Measurements from ENCODE around the gene CYB5A. TPM values are rescaled to one million over a fixed set of nuclear protein-coding genes. Genes with fewer than 3 reads are reported as not detected.

CYB5A gene
- polyA plus RNA-seq, 1 of the 3 experiments (the other 2 are of a cell fraction): 42.1 TPM

DNA sequence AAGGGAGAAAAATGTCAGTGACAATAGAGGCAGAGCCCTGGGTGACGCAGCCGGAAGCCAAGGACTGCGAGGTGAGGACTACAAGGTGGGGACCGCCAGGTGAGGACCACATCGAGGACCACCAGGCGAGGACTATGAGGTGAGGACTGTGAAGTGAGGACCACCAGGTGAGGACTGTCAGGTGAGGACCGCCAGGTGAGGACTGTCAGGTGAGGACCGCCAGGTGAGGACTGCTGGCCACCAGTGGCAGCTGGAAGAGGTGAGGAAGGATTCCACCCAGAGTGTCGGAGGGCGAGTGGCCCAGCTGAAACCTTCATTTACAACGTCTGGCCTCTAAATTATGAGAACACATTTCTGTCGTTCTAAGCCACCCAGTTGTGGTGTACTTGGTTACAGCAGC is 41.6 kb downstream of the CYB5A start:
- Histone ChIP-seq H2AFZ (ENCODE audit: low read depth) (no peak overlapping the region), H3K27ac (ENCODE audit: low read depth in 2 of 2, low read length in 1 of 2) (no peak overlapping the region), H3F3A (replicated peaks; ENCODE audit: insufficient read depth) (no peaks in the 10 kb centered on the region), H3K9me3 (no peaks in the 10 kb centered on the region), H3K4me3 (ENCODE audit: low read depth in 2 of 2, low read length in 1 of 2) (no peak overlapping the region), H3K36me3 (replicated peaks in 1 of 2; ENCODE audit: control insufficient read depth in 1 of 2, insufficient read depth in 2 of 2, low read length in 1 of 2) (no peaks in the 10 kb centered on the region), H4K20me1 (ENCODE audit: insufficient read depth) (no peaks in the 10 kb centered on the region), H3K9me2 (no peaks in the 10 kb centered on the region), H3K4me1 (ENCODE audit: control insufficient read depth in 1 of 2, insufficient read depth in 2 of 2, low read depth in 1 of 2, low read length in 1 of 2) (peaks cover 5 to 6% of the 10 kb centered on the region in 2 experiments; a peak in 3 of 4 replicates), H3K27me3 (ENCODE audit: insufficient read depth) (no peaks in the 10 kb centered on the region), H3K4me2 (no peak overlapping the region), H3K9ac (no peak overlapping the region), H3K79me2 (ENCODE audit: insufficient read depth) (no peaks in the 10 kb centered on the region)
- ChIA-PET POLR2A (no interaction called here), CTCF (interaction anchor here (2.2 kb wide), 1 partner anchor 92 kb away, joined by 9 read pairs; no protein-coding TSS in a partner anchor)
- no peak for TF ChIP-seq EZH2phosphoT487 (IDR thresholded peaks at IDR 0.05; ENCODE audit: borderline replicate concordance, low read depth)
- TF ChIP-seq, protein P1, sequence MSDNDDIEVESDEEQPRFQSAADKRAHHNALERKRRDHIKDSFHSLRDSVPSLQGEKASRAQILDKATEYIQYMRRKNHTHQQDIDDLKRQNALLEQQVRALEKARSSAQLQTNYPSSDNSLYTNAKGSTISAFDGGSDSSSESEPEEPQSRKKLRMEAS (IDR thresholded peaks at IDR 0.05; ENCODE audit: low read depth): no peak
- TF ChIP-seq FOSL2 (IDR thresholded peaks at IDR 0.05; ENCODE audit: borderline replicate concordance, low read depth): no peak
- TF ChIP-seq ELF1 (IDR thresholded peaks at IDR 0.05): no peak
- TF ChIP-seq SMC3 (IDR thresholded peaks at IDR 0.05; ENCODE audit: low read depth, low read length): no peak
- no peak for TF ChIP-seq GATA2 (CRISPR knock-in tag; IDR thresholded peaks at IDR 0.05)
- TF ChIP-seq YY1 (IDR thresholded peaks at IDR 0.05; ENCODE audit: low read depth): no peak
- TF ChIP-seq, protein P2, sequence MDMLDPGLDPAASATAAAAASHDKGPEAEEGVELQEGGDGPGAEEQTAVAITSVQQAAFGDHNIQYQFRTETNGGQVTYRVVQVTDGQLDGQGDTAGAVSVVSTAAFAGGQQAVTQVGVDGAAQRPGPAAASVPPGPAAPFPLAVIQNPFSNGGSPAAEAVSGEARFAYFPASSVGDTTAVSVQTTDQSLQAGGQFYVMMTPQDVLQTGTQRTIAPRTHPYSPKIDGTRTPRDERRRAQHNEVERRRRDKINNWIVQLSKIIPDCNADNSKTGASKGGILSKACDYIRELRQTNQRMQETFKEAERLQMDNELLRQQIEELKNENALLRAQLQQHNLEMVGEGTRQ (IDR thresholded peaks at IDR 0.05; ENCODE audit: borderline replicate concordance, low read depth, low read length): no peak
- TF ChIP-seq GABPA (IDR thresholded peaks at IDR 0.05; ENCODE audit: low read depth): no peak
- TF ChIP-seq SIN3A (IDR thresholded peaks at IDR 0.05; ENCODE audit: borderline replicate concordance, low read depth, low read length): no peak
- TF ChIP-seq FOXJ3 (CRISPR knock-in tag; IDR thresholded peaks at IDR 0.05): no peak
- TF ChIP-seq RFX5 (IDR thresholded peaks at IDR 0.05; ENCODE audit: low read length): no peak
- no peak for TF ChIP-seq NFIC (IDR thresholded peaks at IDR 0.05; ENCODE audit: borderline replicate concordance)
- TF ChIP-seq NRF1 (IDR thresholded peaks at IDR 0.05; ENCODE audit: low read depth, low read length): no peak
- TF ChIP-seq, protein P3, sequence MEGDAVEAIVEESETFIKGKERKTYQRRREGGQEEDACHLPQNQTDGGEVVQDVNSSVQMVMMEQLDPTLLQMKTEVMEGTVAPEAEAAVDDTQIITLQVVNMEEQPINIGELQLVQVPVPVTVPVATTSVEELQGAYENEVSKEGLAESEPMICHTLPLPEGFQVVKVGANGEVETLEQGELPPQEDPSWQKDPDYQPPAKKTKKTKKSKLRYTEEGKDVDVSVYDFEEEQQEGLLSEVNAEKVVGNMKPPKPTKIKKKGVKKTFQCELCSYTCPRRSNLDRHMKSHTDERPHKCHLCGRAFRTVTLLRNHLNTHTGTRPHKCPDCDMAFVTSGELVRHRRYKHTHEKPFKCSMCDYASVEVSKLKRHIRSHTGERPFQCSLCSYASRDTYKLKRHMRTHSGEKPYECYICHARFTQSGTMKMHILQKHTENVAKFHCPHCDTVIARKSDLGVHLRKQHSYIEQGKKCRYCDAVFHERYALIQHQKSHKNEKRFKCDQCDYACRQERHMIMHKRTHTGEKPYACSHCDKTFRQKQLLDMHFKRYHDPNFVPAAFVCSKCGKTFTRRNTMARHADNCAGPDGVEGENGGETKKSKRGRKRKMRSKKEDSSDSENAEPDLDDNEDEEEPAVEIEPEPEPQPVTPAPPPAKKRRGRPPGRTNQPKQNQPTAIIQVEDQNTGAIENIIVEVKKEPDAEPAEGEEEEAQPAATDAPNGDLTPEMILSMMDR (IDR thresholded peaks at IDR 0.05): no peak
- no peak for TF ChIP-seq EP300 (IDR thresholded peaks at IDR 0.05; ENCODE audit: borderline replicate concordance in 1 of 2, low read depth in 1 of 2, low read length in 1 of 2)
- no peak for TF ChIP-seq JUND (IDR thresholded peaks at IDR 0.05)
- TF ChIP-seq, protein P4, sequence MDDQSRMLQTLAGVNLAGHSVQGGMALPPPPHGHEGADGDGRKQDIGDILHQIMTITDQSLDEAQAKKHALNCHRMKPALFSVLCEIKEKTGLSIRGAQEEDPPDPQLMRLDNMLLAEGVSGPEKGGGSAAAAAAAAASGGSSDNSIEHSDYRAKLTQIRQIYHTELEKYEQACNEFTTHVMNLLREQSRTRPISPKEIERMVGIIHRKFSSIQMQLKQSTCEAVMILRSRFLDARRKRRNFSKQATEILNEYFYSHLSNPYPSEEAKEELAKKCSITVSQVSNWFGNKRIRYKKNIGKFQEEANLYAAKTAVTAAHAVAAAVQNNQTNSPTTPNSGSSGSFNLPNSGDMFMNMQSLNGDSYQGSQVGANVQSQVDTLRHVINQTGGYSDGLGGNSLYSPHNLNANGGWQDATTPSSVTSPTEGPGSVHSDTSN (IDR thresholded peaks at IDR 0.05): no peak
- TF ChIP-seq TEAD4 (IDR thresholded peaks at IDR 0.05; ENCODE audit: borderline replicate concordance, insufficient read depth): no peak
- WGBS (ENCODE audit: low lambda C conversion rate): 94% methylated on average over 12 of the region's 12 CpGs
- DNase-seq: no peak
